PC-9 (cell line): ENCODE measurements around the gene IL12A. TPM values are rescaled to one million over a fixed set of nuclear protein-coding genes. Genes with fewer than 3 reads are reported as not detected.

Experiments used
- BruUV-seq: library from RNA; stranded (reverse); fragments of 400-500 nt; replicated peaks from 2 replicates; lab custom pipeline; 2021; lab: Mats Ljungman, UMichigan
- CTCF ChIA-PET: fragments of 300-600 bp; sonication (Branson Sonifier 250); formaldehyde crosslinking; loops from one replicate; lab custom pipeline; 2022; ENCODE audit warnings: antibody characterized with exemption; lab: Charles Lee
- POLR2A ChIA-PET: fragments of 300-600 bp; sonication (Branson Sonifier 250); formaldehyde crosslinking; loops from one replicate; lab custom pipeline; 2022; ENCODE audit warnings: antibody characterized with exemption; ENCODE audit not compliant: unreplicated experiment; lab: Charles Lee
- DNase-seq, 2 experiments: peaks; one replicate each; pipeline versions ENCODE4 v3.0.0 to v3.0.0-alpha.2; 2015 to 2022; ENCODE audit warnings: mixed read lengths in 1 of 2
- H2AFZ ChIP-seq: fragments of 200-600 bp; sonication (generic); 2 replicates; pipeline ENCODE4 v1.8.1; 2017; ENCODE audit warnings: antibody characterized with exemption
- H3F3A ChIP-seq: fragments of 200-600 bp; sonication (generic); 2 replicates; pipeline ENCODE4 v1.8.1; 2017; ENCODE audit warnings: antibody characterized with exemption, mild to moderate bottlenecking, low read depth; ENCODE audit not compliant: insufficient read depth
- H3K27ac ChIP-seq: fragments of 200-600 bp; sonication (generic); 2 replicates; pipeline ENCODE4 v1.6.1; 2016; ENCODE audit warnings: mixed run types
- H3K27me3 ChIP-seq: fragments of 200-600 bp; sonication (generic); 2 replicates; pipeline ENCODE4 v1.6.1; 2016; ENCODE audit warnings: low read depth, mixed run types; ENCODE audit not compliant: insufficient read depth
- H3K36me3 ChIP-seq: fragments of 200-600 bp; sonication (generic); 2 replicates; pipeline ENCODE4 v1.6.1; 2016; ENCODE audit warnings: low read depth, mixed run types
- H3K4me1 ChIP-seq: fragments of 200-600 bp; sonication (generic); replicated peaks from 2 replicates; pipeline ENCODE4 v1.6.1; 2016; ENCODE audit warnings: mixed run types; ENCODE audit not compliant: insufficient read depth
- H3K4me2 ChIP-seq: fragments of 200-600 bp; sonication (generic); 2 replicates; pipeline ENCODE4 v1.6.1; 2017; ENCODE audit warnings: mixed run types
- H3K4me3 ChIP-seq: fragments of 200-600 bp; sonication (generic); 2 replicates; pipeline ENCODE4 v1.6.1; 2016; ENCODE audit warnings: mixed run types
- H3K79me2 ChIP-seq: fragments of 200-600 bp; sonication (generic); 2 replicates; pipeline ENCODE4 v1.6.1; 2017; ENCODE audit warnings: low read depth, mixed run types
- H3K9me2 ChIP-seq: fragments of 200-600 bp; sonication (generic); 2 replicates; pipeline ENCODE4 v1.8.1; 2017; ENCODE audit warnings: mild to moderate bottlenecking; ENCODE audit not compliant: insufficient read depth
- H3K9me3 ChIP-seq: fragments of 200-600 bp; sonication (generic); 2 replicates; pipeline ENCODE4 v1.8.1; 2016; ENCODE audit warnings: low read depth; ENCODE audit not compliant: insufficient read depth
- H4K20me1 ChIP-seq: fragments of 200-600 bp; sonication (generic); 2 replicates; pipeline ENCODE4 v1.8.1; 2017; ENCODE audit not compliant: insufficient read depth
- CTCF ChIP-seq: fragments of 200-600 bp; sonication (generic); conservative IDR thresholded peaks from 2 replicates; pipeline ENCODE4 v1.6.1; 2017; ENCODE audit warnings: mixed run types, antibody characterized with exemption, mild to moderate bottlenecking, moderate library complexity
- EZH2 ChIP-seq: fragments of 200-600 bp; sonication (generic); IDR thresholded peaks from 2 replicates; pipeline ENCODE4 v1.8.0; 2017; ENCODE audit warnings: antibody characterized with exemption, low read depth
- intact Hi-C: fragments of 100-400 bp; cut with micrococcal nuclease; formaldehyde crosslinking; loops from one replicate; pipeline ENCODE4 v1.10.0; 2022; ENCODE audit not compliant: unreplicated experiment
- total RNA-seq: library from RNA; stranded (reverse); gene quantifications from 2 replicates; pipeline ENCODE4 v1.2.3, GENCODE V29; 2021

IL12A gene
- total RNA-seq, 1 experiment from 2014 or later: 0.28 TPM

GRCh38 chr3:159953325-159954085 lies 35.1 kb upstream of the IL12A start:
- Histone ChIP-seq H3K27me3 (no peaks in the 10 kb centered on the region), H3K4me1 (no peaks in the 10 kb centered on the region), H3K9me2 (no peaks in the 10 kb centered on the region), H3K4me3 (no peak overlapping the region), H3K9me3 (no peaks in the 10 kb centered on the region), H3K4me2 (no peak overlapping the region), H3K27ac (no peak overlapping the region), H4K20me1 (no peaks in the 10 kb centered on the region), H3K79me2 (no peaks in the 10 kb centered on the region), H3K36me3 (no peaks in the 10 kb centered on the region), H3F3A (no peaks in the 10 kb centered on the region), H2AFZ (no peak overlapping the region)
- no peak for DNase-seq
- no TSS peak for BruUV-seq
- ChIA-PET CTCF (no interaction called here), POLR2A (no interaction called here)
- intact Hi-C loops: no loop called here
- TF ChIP-seq CTCF (no peak), EZH2 (no peak)

- POLR2A ChIA-PET: no interaction called here
Measured at GRCh38 chr3:159960188-159961148, 28.2 kb upstream of the IL12A start.

More at GRCh38 chr3:159960188-159961148, 28.2 kb upstream of the IL12A start:
- Histone ChIP-seq H3K27ac (no peak overlapping the region), H3K4me3 (no peak overlapping the region), H3K27me3 (no peaks in the 10 kb centered on the region), H3K36me3 (no peaks in the 10 kb centered on the region), H4K20me1 (no peaks in the 10 kb centered on the region), H3K4me1 (peaks cover 15% of the 10 kb centered on the region), H2AFZ (no peak overlapping the region), H3K9me3 (no peaks in the 10 kb centered on the region), H3K4me2 (no peak overlapping the region), H3F3A (peaks cover 4% of the 10 kb centered on the region; the same call in 1 of the 2 replicates), H3K9me2 (no peaks in the 10 kb centered on the region), H3K79me2 (no peaks in the 10 kb centered on the region)
- TF ChIP-seq EZH2 (no peak), CTCF (no peak)
- DNase-seq: no peak
- intact Hi-C loops: no loop called here
- CTCF ChIA-PET: no interaction called here
- no TSS peak for BruUV-seq
